Measurements from ENCODE around the gene S100A5.

S100A5 gene

GRCh38 chr1:153535242-153536011 is 5.3 kb downstream of the S100A5 start, which contains the start of gene S100A6:
Gene S100A6, minus strand, starts transcription at chr1:153535991. Its CDS starts 652 bp downstream, at chr1:153535339.
- TF ChIP-seq, protein P1, sequence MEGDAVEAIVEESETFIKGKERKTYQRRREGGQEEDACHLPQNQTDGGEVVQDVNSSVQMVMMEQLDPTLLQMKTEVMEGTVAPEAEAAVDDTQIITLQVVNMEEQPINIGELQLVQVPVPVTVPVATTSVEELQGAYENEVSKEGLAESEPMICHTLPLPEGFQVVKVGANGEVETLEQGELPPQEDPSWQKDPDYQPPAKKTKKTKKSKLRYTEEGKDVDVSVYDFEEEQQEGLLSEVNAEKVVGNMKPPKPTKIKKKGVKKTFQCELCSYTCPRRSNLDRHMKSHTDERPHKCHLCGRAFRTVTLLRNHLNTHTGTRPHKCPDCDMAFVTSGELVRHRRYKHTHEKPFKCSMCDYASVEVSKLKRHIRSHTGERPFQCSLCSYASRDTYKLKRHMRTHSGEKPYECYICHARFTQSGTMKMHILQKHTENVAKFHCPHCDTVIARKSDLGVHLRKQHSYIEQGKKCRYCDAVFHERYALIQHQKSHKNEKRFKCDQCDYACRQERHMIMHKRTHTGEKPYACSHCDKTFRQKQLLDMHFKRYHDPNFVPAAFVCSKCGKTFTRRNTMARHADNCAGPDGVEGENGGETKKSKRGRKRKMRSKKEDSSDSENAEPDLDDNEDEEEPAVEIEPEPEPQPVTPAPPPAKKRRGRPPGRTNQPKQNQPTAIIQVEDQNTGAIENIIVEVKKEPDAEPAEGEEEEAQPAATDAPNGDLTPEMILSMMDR (IDR thresholded peaks at IDR 0.05) = no peak

DNA sequence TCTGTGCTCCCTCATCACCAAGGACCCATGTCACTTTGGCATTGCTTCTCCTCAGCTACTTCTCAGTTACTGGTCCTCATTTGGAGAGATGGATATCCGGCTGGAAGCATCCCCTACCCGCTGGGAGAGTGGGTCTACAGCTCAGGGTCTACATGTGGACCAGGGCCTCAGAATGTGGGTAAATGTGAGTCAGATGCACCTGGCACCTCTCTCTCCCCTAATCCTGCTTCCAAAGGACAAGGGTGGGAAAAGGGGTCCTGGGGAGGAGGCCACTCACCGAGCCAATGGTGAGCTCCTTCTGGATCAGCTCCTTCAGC is 5.9 kb downstream of the S100A5 start:
- TF ChIP-seq, protein P1 (IDR thresholded peaks at IDR 0.05) = no peak

- TF ChIP-seq, protein P1 (IDR thresholded peaks at IDR 0.05) = no peak
These were observed 6.4 kb downstream of the S100A5 start for GRCh38 chr1:153534226-153534924.

- TF ChIP-seq, protein P1 (IDR thresholded peaks at IDR 0.05) = no peak
These were observed 7.0 kb downstream of the S100A5 start for GRCh38 chr1:153533689-153534201.

- TF ChIP-seq, protein P1 (IDR thresholded peaks at IDR 0.05) = peak; percentile 63
These were observed 7.8 kb downstream of the S100A5 start for GRCh38 chr1:153532769-153533599.

DNA sequence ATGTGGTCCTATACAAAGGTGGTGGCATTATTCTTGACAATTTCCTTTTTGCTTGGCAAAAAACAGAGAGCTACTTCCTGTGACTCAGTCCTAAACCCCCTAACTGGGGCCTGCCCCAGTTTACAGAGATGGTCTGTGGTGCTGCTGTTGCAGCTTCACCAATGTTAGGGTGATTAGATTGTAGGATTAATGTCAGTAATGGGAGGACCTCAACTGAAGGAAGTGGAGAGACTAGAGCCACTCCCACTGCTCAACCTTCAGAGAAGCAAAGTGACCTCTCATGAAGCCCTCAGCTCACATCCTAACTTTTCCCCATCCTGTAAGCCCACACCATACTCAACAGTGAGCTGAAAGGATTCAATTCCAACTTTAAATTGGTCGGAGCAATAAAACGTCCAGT is 8.6 kb downstream of the S100A5 start:
- TF ChIP-seq, protein P1 (IDR thresholded peaks at IDR 0.05) = no peak

DNA sequence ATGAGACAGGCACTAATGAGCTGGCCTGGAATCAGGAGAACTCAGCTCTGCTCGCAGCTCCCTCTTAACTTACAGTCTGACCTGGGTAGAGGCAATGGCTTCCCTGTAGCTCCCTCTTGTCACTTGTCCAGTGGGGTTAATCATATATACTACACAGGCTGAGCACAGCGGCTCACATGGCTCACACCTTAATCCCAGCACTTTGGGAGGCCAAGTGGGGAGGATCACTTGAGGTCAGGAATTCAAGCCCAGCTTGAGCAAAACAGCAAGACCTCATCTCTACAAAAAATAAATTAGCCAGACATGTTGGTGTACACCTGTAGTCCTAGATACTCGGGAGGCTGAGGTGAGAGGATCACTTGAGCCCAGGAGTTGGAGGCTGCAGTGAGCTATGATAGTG is 9.1 kb downstream of the S100A5 start:
- TF ChIP-seq, protein P1 (IDR thresholded peaks at IDR 0.05) = no peak

Measured in LNCAP (cell line).